ENCODE results near the gene RBM24.

DNA sequence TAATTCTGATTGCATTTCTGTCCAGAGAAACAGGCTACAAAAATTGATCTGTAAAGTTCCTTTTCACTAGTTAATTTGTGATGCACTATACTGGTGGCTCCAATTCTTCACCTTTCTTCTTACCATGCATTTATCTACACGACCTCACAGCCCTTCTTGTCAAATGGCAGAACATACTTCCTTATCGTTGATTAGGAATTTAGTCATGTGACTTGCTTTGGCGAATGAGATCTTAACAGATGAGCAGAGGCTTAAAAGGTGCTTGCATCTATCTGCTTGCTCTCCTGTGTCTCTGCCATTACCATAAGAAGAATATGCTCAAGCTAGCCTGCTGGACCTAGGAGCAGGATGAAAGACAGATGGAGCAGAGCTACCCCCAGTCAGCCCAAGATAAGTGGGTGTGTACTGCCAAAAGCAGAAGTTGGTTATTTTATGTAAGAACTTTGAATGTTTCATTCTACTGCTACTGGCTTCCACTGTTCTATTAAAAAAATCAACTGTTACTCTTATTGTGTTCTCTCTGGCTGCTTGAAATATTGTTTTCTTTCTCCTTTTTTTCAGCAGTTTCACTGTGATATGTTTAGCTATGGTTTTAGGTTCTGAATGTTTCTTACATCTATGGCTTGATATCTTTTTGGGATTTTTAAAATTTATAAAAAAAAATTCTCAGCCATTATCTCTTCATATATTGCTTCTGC is 40.2 kb upstream of the RBM24 start:
- TF ChIP-seq, protein P1, sequence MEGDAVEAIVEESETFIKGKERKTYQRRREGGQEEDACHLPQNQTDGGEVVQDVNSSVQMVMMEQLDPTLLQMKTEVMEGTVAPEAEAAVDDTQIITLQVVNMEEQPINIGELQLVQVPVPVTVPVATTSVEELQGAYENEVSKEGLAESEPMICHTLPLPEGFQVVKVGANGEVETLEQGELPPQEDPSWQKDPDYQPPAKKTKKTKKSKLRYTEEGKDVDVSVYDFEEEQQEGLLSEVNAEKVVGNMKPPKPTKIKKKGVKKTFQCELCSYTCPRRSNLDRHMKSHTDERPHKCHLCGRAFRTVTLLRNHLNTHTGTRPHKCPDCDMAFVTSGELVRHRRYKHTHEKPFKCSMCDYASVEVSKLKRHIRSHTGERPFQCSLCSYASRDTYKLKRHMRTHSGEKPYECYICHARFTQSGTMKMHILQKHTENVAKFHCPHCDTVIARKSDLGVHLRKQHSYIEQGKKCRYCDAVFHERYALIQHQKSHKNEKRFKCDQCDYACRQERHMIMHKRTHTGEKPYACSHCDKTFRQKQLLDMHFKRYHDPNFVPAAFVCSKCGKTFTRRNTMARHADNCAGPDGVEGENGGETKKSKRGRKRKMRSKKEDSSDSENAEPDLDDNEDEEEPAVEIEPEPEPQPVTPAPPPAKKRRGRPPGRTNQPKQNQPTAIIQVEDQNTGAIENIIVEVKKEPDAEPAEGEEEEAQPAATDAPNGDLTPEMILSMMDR (tag by site-specific recombination; IDR thresholded peaks at IDR 0.05): no peak
- TF ChIP-seq ZNF571 (tag by site-specific recombination; IDR thresholded peaks at IDR 0.05): no peak
- no peak for TF ChIP-seq ZNF830 (tag by site-specific recombination; IDR thresholded peaks at IDR 0.05; ENCODE audit: low read depth)
- TF ChIP-seq ZNF394 (tag by site-specific recombination; IDR thresholded peaks at IDR 0.05; ENCODE audit: borderline replicate concordance): no peak
- TF ChIP-seq ZNF24 (tag by site-specific recombination; IDR thresholded peaks at IDR 0.05): no peak
- no peak for TF ChIP-seq ZNF510 (tag by site-specific recombination; IDR thresholded peaks at IDR 0.05; ENCODE audit: insufficient replicate concordance)
- TF ChIP-seq, protein P2, sequence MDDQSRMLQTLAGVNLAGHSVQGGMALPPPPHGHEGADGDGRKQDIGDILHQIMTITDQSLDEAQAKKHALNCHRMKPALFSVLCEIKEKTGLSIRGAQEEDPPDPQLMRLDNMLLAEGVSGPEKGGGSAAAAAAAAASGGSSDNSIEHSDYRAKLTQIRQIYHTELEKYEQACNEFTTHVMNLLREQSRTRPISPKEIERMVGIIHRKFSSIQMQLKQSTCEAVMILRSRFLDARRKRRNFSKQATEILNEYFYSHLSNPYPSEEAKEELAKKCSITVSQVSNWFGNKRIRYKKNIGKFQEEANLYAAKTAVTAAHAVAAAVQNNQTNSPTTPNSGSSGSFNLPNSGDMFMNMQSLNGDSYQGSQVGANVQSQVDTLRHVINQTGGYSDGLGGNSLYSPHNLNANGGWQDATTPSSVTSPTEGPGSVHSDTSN (CRISPR knock-in tag; IDR thresholded peaks at IDR 0.05): no peak
- no peak for TF ChIP-seq ZNF114 (tag by site-specific recombination; IDR thresholded peaks at IDR 0.05)
- no peak for TF ChIP-seq KLF10 (tag by site-specific recombination; IDR thresholded peaks at IDR 0.05)
- TF ChIP-seq, protein P3, sequence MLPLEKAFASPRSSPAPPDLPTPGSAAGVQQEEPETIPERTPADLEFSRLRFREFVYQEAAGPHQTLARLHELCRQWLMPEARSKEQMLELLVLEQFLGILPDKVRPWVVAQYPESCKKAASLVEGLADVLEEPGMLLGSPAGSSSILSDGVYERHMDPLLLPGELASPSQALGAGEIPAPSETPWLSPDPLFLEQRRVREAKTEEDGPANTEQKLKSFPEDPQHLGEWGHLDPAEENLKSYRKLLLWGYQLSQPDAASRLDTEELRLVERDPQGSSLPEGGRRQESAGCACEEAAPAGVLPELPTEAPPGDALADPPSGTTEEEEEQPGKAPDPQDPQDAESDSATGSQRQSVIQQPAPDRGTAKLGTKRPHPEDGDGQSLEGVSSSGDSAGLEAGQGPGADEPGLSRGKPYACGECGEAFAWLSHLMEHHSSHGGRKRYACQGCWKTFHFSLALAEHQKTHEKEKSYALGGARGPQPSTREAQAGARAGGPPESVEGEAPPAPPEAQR (tag by site-specific recombination; IDR thresholded peaks at IDR 0.05): no peak
- no peak for TF ChIP-seq ZNF239 (tag by site-specific recombination; IDR thresholded peaks at IDR 0.05)

All from HEK293 (cell line).